ENCODE measurements around the gene AKIRIN1. TPM values are rescaled to one million over a fixed set of nuclear protein-coding genes. Genes with fewer than 3 reads are reported as not detected.

AKIRIN1 gene
- total RNA-seq, 1 experiment from 2014 or later, result 60.0 TPM

DNA sequence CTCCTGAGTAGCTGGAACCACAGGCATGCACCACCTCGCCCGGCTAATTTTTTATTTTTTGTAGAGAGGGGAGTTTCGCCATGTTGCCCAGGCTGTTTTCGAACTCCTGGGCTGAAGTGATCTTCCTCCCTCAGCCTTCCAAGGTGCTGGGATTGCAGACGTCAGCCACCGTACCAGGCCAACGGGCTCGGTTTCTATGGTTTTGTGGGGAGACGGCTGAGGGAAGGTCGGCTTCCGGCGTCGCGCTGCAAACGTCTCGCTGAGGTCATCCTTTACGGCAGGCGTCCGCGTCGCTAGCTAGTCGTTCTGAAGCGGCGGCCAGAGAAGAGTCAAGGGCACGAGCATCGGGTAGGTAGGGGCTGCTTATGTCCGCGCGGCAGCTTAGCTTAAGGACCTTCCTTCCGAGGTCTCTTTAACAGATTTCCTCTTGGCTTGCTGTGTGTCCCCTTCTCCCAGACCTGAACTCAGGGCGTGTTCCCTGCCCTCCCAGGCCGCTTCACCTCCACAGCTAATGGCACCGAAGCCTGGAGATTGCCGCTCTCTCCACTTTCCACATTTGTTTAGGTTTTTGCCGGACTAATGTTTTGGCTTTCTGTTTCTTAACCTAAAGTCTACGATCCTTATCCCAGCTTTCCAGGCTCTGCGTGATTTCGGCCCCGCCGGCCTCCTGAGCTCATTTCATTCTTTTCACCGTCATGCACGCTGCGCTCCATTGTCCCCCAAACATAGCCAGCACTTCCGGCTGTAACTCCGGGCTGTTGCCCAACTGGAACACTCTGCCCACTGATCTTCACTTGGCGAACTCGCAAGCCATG is 35.2 kb downstream of the AKIRIN1 start, which contains the start of gene NDUFS5 (continued):
- TF ChIP-seq, protein P1, sequence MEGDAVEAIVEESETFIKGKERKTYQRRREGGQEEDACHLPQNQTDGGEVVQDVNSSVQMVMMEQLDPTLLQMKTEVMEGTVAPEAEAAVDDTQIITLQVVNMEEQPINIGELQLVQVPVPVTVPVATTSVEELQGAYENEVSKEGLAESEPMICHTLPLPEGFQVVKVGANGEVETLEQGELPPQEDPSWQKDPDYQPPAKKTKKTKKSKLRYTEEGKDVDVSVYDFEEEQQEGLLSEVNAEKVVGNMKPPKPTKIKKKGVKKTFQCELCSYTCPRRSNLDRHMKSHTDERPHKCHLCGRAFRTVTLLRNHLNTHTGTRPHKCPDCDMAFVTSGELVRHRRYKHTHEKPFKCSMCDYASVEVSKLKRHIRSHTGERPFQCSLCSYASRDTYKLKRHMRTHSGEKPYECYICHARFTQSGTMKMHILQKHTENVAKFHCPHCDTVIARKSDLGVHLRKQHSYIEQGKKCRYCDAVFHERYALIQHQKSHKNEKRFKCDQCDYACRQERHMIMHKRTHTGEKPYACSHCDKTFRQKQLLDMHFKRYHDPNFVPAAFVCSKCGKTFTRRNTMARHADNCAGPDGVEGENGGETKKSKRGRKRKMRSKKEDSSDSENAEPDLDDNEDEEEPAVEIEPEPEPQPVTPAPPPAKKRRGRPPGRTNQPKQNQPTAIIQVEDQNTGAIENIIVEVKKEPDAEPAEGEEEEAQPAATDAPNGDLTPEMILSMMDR (IDR thresholded peaks at IDR 0.05 in 2 of 3, conservative IDR thresholded peaks at IDR 0.05 in 1 of 3; ENCODE audit: borderline replicate concordance in 1 of 3, insufficient read depth in 1 of 3, low read depth in 2 of 3, low read length in 2 of 3), result no peak
- TF ChIP-seq, protein P2, sequence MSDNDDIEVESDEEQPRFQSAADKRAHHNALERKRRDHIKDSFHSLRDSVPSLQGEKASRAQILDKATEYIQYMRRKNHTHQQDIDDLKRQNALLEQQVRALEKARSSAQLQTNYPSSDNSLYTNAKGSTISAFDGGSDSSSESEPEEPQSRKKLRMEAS (IDR thresholded peaks at IDR 0.05), result peak; percentile 49; the same call in 1 of the 2 replicates

DNA sequence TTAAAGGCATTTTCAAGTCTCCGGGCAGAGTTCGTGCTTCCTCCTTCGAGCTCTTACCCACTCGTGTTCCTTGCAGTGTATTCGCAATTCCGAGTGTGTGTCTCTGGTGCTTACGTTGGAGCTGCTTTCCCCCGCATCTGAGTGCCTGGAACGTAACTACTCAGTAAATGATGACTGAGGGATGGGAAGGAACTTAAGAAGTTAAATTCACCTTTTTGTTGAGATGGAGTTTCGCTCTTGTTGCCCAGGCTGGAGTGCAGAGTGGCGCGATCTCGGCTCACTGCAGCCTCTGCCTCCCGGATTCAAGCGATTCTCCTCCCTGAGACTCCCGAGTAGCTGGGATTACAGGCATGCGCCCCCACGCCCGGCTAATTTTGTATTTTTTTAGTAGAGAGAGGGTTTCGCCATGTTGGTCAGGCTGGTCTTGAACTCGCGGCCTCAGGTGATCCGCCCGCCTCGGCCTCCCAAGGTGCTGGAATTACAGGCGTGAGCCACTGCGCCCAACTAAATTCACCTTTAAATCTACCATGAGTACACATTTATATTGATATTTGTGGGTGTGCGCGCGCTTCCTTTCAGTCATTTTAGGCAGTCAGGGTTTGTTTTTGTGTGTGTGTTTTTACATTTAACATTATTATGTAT is 35.9 kb downstream of the AKIRIN1 start:
- ChIA-PET RAD21 (ENCODE audit: low non-redundant PET in 1 of 2, low total read pairs in 2 of 2, uncharacterized antibody in 2 of 2, unreplicated experiment in 2 of 2) (no interaction called here), POLR2A (interaction anchor here (1.3 kb wide), 2 partner anchors 9 to 360 kb away, joined by 3 to 5 read pairs; no protein-coding TSS in a partner anchor), CTCF (no interaction called here)
- H3K4me1 ChIP-seq (ENCODE audit: control insufficient read depth in 1 of 2, insufficient read depth in 2 of 2, low read length in 2 of 2), result peaks cover 7 to 17% of the 10 kb centered on the region in 2 experiments; a peak in 3 of 4 replicates
- H3K27ac ChIP-seq (ENCODE audit: low read depth, low read length), result peak overlapping the region; percentile 75
- no peak for TF ChIP-seq JUND (IDR thresholded peaks at IDR 0.05)
- TF ChIP-seq, protein P3, sequence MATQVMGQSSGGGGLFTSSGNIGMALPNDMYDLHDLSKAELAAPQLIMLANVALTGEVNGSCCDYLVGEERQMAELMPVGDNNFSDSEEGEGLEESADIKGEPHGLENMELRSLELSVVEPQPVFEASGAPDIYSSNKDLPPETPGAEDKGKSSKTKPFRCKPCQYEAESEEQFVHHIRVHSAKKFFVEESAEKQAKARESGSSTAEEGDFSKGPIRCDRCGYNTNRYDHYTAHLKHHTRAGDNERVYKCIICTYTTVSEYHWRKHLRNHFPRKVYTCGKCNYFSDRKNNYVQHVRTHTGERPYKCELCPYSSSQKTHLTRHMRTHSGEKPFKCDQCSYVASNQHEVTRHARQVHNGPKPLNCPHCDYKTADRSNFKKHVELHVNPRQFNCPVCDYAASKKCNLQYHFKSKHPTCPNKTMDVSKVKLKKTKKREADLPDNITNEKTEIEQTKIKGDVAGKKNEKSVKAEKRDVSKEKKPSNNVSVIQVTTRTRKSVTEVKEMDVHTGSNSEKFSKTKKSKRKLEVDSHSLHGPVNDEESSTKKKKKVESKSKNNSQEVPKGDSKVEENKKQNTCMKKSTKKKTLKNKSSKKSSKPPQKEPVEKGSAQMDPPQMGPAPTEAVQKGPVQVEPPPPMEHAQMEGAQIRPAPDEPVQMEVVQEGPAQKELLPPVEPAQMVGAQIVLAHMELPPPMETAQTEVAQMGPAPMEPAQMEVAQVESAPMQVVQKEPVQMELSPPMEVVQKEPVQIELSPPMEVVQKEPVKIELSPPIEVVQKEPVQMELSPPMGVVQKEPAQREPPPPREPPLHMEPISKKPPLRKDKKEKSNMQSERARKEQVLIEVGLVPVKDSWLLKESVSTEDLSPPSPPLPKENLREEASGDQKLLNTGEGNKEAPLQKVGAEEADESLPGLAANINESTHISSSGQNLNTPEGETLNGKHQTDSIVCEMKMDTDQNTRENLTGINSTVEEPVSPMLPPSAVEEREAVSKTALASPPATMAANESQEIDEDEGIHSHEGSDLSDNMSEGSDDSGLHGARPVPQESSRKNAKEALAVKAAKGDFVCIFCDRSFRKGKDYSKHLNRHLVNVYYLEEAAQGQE (IDR thresholded peaks at IDR 0.05; ENCODE audit: low read depth), result no peak
- no peaks in the 10 kb centered on the region for H4K20me1 ChIP-seq (ENCODE audit: insufficient read depth)
- peak overlapping the region; percentile 72 for H3K4me2 ChIP-seq (ENCODE audit: low read length)
- peaks cover 52% of the 10 kb centered on the region for H3K79me2 ChIP-seq (ENCODE audit: insufficient read depth, low read length)
- H3K4me3 ChIP-seq (replicated peaks in 1 of 2; ENCODE audit: low read depth in 1 of 2, low read length in 2 of 2), result peak overlapping the region; percentile 84 to 98
- ATAC-seq (peak; percentile 3; the same call in 1 of the 2 replicates), DNase-seq (ENCODE audit: low read depth, low spot score) (no peak)
- peaks cover 14 to 16% of the 10 kb centered on the region in 2 experiments for H3K36me3 ChIP-seq (ENCODE audit: control insufficient read depth in 1 of 2, insufficient read depth in 2 of 2, low read length in 2 of 2)
- BruUV-seq (replicated peaks), result no TSS peak
- no peaks in the 10 kb centered on the region for H3K9me2 ChIP-seq (ENCODE audit: insufficient read depth)
- no peaks in the 10 kb centered on the region for H3K27me3 ChIP-seq (ENCODE audit: insufficient read depth, low read length)
- peak overlapping the region; percentile 97 for H3K9ac ChIP-seq (ENCODE audit: low read length)
- intact Hi-C loops (cut with micrococcal nuclease), result loop anchor here (5.0 kb wide), 1 partner anchor 65 kb away; no protein-coding TSS in a partner anchor
- H3K9me3 ChIP-seq (ENCODE audit: control insufficient read depth in 1 of 2, insufficient read depth in 1 of 2, low read depth in 1 of 2, low read length in 2 of 2), result no peaks in the 10 kb centered on the region
- H2AFZ ChIP-seq (ENCODE audit: low read depth, low read length, poor library complexity, severe bottlenecking), result no peak overlapping the region
